ENCODE data around the gene ALOX5AP.

ALOX5AP gene

DNA sequence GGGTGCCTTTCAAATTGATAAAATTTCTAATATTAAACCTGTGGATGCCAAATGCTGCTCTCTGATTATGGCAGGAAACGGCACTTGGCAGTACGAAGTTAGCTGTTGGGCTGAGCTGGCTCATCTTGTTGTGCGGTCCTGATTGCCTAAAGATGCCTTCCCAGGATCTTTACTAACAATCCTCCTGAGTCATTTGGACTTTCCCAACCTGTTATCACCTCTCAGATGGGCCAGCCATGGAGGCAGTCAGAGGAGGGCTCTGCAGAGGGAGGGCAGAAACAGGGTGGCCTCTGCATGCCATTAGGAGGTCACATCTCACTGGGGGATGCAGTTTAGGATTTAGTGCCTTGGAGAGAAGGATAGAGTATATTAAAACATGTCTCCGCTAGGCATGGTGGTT lies 27.3 kb downstream of the ALOX5AP start:
- DNase-seq (ENCODE audit: low spot score), result no peak

DNA sequence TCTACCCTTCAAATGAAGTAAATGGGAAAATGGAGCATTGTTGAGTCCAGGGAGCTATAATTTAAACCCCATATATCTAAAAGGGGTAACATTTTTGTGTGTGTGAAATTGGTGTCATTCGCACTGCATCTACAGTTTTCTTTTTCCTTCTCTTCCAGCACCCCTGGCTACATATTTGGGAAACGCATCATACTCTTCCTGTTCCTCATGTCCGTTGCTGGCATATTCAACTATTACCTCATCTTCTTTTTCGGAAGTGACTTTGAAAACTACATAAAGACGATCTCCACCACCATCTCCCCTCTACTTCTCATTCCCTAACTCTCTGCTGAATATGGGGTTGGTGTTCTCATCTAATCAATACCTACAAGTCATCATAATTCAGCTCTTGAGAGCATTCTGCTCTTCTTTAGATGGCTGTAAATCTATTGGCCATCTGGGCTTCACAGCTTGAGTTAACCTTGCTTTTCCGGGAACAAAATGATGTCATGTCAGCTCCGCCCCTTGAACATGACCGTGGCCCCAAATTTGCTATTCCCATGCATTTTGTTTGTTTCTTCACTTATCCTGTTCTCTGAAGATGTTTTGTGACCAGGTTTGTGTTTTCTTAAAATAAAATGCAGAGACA lies 28.6 kb downstream of the ALOX5AP start:
- peak; percentile 54 for DNase-seq (ENCODE audit: low spot score)

DNA sequence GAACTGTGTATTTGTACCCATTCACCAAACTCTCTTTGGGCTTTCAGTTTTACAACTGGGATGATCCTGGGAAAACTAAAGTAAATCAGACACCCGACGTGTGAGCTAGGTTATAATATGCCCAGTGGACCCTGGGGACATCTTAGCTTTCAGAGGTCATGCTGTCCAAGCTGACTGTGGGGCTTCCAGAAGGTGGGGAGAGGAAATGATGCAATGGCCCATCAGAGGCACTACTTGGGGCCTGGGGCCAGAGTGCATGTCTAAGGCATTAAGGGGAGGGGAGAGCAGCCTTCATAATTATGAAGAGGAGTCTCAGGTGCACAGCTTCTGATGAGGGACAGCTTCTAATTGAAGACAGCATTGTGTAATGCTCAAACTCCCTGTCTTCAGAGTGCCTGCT lies 30.9 kb downstream of the ALOX5AP start:
- no peak for DNase-seq (ENCODE audit: low spot score)

DNA sequence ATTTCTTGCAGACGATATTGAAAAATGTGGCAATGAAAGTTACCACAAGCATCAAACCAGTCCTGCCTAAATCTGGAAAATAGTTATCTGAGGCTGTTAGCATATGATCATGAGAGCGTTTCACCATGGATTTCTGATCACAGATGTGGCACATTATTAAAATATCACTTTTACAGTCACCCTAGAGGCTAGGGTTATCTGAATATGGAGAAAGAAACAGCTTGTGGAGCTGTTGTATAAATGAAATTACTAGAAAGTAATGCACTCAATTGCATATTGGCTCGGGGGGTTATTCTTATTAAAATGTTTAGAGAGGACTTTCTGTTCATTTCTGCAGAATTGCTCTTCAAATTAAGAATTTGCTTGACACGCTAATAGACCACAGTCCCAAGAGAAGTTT lies 35.6 kb downstream of the ALOX5AP start:
- DNase-seq (ENCODE audit: low spot score), result no peak

DNA sequence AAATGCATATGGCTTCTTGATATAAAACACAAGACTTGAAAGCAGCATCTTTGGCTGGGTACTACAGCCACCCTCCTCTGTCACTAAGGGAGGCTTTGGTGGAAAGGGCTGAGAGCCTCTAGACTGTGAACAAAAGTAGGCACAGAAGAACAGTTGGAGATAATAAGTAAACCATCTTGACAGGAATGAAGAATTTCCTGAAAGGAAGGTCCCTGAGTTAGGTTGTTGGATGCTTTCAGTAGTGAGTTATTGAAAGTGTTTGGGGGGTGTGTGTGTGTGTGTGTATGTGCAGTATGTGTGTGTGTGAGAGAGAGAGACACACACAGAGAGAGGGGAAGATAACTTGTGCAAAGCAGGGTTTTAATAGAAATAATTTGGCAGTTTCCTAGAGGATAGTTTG lies 38.2 kb downstream of the ALOX5AP start:
- no peak for DNase-seq (ENCODE audit: low spot score)

DNA sequence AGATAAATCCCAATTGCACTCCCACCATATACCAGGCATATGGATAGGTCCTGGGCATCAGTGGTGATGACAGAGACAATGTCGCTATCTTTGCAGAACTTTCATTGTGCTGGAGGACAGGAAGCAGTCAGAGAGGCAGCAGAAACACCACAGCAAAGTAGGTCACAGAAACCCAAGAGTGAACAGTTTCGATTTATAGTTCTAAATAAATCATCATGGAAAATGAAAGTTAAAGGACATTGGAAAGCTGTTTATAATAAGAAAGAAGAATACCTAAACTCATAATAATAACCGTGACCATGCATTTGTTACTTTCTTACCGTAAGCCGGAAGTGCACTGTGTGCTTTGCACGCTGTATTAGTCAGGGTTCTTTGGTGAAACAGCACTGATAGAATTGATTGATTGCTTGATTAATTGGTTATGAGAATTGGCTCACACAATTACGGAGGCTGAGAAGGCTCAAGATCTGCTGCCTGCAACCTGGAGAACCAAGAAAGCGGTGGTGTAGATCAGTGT lies 38.9 kb downstream of the ALOX5AP start:
- DNase-seq (ENCODE audit: low spot score), result no peak

DNA sequence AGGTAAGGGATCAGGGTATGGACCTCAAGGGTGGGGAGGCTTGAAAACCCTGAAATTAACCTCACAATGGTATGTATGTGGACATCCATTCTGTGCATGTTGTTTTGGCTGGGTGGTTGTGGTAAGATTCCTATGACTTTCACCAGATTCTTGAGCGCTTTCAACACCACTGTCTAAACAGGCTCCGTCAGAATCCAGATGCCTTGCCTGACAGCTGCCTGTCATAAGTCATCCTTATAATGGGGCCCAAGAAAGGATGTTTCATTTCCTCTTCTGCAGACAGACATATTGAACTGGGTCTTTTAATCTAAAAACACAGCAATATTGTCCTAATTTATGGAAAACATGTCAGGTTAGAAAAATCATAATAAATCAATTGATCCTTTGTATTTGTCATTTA lies 41.3 kb downstream of the ALOX5AP start:
- no peak for DNase-seq (ENCODE audit: low spot score)

DNA sequence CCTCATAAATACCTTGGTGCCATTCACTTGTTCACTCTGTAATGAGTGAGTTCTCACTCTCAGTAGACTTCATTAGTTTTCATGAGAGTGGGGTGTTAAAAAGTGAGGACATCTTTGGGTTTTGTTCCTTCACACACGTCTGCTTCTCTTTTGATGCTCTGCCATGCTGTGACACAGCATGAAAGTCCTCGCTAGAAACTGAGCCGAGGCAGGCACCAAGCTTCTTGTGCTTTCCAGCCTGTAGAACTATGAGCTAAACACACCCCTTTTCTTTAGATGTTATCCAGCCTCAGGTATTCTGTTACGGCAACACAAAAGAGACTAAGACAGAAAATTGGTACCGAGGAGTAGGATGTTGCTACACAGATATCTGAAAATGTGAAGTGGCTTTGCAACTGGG lies 43.7 kb downstream of the ALOX5AP start:
- peak; percentile 34 for DNase-seq (ENCODE audit: low spot score)

DNA sequence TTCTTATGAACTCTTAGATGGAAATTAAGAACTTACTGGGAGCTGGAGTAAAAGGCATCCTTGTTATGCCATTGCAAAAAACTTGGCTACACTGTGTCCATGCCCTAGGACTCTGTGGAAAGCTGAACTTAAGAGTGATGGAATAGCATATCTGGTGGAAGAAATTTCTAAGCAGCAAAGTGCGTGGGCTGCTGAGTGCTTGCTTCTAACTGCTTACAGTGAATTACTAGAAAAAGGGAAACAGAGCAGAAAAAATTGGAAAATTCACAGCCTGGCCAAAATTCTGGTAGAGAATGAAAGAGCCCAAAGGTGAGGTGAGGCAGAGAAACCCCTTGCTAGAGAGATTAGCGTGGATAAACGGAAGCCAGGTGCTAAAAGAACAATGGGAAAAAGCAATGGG lies 44.3 kb downstream of the ALOX5AP start:
- peak; percentile 60 for DNase-seq (ENCODE audit: low spot score)

DNA sequence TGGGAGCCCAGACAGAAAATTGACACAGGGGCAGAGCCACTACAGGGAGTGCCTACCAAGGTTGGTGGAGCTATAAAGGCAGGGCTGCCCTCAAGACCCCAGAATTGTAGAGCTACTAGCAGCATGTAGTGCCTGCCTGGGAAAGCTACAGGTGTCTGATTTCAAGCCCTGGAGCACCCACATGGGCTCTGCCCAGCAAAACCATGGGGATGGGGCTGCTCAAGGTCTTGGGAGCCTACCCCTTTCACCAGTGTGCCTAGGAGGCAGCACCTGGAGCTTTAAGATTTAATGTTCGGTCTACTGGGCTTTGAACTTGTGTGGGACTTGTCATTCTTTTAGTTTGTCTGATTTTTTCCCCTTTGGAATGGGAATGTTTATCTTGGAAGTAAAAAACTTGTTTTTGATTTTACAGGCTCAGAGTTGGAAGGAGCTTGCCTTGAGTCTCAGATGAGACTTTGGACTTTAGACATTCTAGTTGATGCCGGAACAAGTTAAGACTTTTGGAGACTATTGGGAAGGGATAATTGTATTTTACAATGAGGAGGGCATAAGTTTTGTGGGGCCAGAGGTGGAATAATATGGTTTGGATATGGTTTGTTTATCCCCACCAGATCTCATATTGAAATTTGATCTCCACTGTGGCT lies 45.1 kb downstream of the ALOX5AP start:
- no peak for DNase-seq (ENCODE audit: low spot score)

DNA sequence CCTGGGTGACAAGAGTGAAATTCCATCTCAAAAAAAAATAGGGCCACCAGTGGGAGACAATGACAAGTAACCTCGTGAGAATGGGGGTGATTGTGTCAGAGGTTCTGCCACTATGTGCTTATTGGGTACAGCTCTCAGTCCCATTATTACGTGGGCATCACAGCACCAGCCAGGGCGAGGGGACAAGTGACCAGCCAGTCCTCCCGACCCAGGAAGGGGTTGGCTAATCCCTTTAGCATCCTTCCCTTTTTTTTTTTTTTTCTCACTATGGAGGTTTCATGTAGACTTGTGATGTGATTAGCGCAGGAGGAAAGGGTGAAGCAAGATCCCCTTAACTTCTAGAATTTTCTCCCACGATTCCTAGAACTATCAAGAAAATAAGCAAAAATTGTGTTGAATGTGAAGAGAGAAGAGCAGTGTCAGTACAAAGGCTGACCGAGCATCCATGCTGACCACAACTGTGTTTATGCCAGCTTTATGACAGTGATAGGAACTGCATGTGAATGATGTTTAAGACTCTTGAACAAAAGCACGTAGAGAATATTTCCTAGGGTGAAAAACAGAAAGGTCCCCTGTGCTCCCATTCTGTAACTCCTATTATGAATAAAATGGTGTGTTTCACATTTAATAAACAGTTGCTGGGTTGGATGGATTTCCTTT lies 50.0 kb downstream of the ALOX5AP start:
- DNase-seq (ENCODE audit: low spot score), result no peak

DNA sequence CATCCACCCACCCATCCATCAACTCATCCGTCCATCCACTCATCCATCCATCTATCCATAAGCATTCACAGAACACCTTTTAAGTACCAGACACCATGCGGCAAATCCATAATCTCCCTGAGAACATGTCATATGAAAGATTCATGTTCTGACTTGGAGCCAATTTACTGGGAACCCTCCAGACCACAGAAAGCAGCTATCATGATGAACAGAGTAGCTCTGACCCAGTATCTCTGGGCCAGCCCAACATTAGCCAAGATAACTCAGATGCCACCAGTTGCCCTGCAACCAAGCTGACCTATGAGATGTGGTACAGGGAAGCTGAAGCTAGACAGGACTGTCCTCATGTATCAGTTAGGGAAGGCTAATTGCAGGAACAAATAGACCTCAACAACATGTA lies 51.3 kb downstream of the ALOX5AP start:
- DNase-seq (ENCODE audit: low spot score), result no peak

DNA sequence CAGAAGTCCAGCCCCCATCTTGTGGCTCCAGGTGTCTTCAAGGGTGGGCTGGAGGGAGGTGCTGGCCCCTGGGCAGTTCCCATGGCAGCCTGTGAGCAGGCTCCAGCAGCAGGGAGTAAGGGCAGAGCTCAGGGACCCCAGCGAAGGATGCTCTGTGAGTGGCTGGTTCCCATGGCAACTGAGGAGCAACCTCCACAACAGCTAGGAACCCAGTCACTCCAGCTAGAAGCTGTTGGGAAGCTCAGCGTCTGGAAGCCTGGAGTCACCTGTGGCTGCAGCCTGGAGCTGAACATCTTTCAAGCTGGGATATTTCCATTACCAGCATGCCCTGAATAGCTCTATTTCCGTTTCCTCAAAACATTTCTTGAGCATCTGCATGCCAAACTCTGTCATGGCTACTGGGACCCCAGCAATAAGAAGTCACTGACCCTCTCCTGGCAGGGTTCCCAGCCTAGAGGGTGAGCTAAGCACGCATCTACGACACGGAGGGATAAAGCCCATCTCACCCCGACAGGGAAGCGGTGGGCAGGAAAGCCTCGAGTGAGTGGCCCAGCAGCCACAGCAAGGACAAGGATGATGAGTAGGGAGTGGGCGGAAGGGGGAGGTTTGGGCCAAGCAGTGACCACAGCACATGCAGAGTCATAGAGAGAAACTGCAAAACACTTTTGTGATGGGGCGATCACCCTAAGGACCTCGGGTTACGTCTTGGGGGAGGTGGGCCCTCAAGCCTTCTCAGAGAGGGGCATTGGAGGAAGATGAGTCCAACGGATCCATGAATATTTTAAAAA lies 52.6 kb downstream of the ALOX5AP start:
- DNase-seq (ENCODE audit: low spot score), result no peak

DNA sequence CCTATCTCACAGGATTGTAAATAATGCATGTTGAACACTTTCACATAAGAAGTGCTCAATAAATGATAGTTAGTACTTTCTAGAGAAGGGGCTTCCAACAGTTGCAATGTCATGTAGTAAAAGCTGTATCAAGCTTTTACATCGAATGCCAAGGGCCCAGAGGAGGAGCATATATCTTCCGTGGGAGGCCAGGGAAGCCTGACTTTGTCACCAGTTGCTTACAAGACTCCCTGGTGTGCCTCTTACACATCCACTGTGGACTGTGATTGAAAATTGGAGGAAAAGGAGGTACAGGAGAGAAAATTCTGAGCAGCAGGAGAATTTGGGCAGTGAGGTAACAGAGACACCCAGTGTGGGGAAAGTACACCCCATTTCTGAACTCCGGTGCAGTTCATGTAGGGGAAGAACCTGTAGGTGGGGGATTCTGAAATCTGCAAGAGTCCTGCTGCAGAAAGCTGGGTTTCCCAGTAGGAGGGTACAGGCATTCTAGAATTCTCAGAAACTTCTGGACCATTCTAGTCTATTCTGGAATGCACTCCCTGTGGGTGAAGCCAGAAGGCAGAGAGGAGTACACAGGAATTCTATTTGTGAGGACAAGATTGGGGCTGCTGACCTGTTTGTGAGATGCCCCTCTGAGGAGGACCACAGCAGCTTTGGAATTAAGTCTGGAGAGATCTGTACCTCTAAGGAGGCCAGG lies 54.0 kb downstream of the ALOX5AP start:
- DNase-seq (ENCODE audit: low spot score), result no peak

DNA sequence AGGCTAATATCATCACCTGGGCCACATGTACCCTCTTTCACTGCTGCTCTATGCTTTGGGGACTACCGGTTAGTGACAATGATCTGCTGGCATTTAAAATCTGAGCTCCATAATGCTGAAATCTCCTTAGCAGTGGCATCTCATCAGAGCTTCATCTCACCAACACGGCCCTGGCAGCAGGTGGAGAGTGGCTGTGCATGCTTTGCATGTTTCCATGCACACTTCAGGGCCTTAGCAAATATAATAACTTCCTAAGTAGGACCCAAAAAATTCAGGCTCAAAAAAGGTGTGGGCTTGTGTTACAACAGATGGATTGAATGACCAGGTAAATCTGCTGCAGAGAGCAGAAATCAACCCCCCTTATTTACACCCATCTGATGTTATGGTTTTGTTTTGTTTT lies 55.2 kb downstream of the ALOX5AP start:
- no peak for DNase-seq (ENCODE audit: low spot score)

DNA sequence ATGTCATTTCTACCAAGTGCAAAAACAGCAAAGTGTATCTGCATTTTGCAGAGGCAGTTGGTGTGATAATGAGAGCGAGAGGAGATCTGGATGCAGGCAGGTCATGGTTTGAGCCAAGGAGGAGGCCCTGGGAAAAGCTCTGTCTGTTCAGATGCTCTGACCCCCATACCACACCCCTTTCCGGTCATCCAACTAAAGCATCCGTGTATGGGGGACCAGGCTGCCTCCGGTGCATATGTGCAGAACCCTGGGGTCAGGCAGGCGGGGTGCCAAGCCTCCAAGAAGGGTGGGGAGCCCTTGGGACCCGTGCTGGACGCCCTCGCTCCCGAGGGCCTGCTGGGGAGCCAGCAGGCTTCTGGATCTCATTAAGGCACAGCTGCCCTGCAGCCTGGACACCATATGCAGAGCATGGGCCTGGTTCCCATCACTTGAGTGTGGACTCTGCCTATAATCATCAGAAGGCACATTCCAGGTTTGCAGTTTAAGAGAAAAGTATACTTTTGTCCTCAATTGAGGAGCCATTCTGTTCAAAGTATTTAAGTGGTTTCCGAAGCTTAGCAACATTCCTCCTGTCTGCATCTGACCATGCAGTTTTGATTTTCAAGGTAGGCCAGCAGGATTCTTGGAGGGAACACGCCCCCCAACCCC lies 56.1 kb downstream of the ALOX5AP start:
- peak; percentile 77 for DNase-seq (ENCODE audit: low spot score)

DNA sequence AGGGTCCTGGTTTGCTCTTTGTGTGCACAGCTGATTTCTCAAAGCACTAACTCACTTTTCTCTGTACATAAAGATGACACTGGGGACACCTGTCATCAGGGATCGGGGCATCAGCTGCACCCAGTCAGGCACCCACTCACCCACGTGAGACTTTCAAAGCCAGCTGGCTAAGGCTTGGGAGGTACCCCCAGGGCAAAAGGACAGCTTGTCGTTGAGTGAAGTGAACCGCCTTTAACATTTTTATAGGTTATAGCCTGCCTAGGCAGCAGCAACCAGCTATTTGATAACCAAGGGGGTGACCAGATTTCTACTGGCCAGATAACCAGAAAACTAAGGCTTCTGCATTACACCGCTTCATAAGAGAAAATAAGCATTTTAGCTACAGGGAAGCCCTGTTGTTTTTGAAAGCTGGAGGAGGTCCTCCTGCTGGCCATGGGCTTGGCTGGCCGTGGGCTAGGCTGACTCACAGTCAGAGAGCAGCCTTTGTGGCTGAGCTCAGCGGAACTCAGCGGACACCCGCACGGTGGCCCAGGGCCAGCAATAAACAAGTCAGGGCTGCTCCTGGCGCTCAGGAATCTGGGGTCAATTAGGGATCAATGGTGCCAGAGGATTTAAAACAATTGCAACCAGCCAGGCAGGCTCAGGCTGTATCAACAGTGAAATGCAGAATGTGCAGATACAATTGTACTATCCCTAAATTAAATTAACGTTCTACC lies 57.1 kb downstream of the ALOX5AP start:
- DNase-seq (ENCODE audit: low spot score), result peak; percentile 89

DNA sequence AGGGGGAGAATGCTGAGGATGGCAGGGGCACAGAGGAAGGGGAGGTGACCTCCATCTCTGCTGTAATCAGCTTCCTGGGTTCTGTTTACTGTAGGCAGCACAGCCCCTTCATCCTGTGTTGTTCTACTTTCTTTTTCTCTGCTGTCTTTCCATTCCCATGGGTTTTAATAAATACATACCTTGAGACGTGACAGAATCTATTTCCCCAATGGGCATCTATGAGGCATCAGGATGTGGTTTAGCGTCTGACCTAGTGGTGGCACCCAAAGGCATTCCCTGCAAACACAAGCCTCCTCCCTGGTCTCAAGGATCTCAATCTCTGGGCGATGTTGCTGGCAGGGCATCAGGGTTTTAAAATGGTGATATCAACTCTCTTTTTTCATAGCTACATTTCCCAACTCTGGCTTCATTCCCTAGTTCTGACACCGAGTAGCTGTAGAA lies 60.8 kb downstream of the ALOX5AP start:
- no peak for DNase-seq (ENCODE audit: low spot score)

DNA sequence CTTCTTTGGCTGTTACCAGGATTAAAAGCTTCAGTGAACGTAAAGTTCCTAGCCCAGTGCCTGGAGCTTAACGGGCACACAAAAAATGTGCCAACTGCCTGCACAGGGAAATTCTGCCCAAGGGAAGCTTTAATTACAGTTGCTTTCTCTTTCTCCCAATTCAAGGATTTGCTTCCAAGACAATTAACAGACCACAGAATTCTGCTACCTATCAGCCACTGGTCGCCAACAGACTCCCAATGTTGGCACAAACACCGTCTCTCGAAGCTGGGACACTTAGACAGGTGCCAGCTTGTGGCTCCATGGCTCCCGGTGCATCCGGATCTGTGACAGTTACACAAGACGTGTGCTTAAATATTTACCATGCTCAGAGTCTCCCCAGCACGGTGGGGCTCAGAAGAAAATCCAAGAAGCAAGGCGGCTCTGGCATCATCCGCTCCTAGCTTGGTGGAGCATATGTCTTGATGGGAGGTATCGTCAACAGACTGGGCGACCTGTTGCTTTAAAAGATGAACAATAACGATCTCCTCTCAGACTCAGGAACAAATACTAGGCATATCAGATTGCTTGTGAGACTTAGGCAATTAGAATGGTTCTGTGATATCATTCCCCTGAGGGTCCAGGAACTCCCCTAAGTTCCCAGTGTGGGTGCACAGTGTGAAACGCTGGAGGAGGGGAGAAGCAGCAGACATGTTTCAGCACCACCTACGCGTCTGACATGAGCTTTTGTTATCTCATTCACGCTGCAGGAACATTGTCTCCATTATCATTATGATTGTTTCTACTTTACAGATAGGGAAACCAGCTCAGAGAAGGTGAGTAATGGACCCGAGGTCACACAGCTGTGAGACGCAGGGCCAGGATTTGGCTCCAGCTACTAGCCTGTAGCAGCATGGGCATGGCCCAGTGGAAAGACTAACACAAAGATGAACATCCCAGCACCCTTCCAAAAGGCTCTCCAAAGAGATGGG lies 61.6 kb downstream of the ALOX5AP start:
- DNase-seq (ENCODE audit: low spot score), result peak; percentile 79

Data from cerebellar cortex (tissue), 1 donor.